CD4-positive, alpha-beta T cell treated with Interleukin-2 at 100 ng/mL for 4 hours (primary cell): ENCODE data around the gene MEGF6.

Experiments
- DNase-seq: peaks from one replicate; pipeline ENCODE4 v3.0.0-alpha.2; 2020; ENCODE audit warnings: low spot score

The MEGF6 gene

DNA sequence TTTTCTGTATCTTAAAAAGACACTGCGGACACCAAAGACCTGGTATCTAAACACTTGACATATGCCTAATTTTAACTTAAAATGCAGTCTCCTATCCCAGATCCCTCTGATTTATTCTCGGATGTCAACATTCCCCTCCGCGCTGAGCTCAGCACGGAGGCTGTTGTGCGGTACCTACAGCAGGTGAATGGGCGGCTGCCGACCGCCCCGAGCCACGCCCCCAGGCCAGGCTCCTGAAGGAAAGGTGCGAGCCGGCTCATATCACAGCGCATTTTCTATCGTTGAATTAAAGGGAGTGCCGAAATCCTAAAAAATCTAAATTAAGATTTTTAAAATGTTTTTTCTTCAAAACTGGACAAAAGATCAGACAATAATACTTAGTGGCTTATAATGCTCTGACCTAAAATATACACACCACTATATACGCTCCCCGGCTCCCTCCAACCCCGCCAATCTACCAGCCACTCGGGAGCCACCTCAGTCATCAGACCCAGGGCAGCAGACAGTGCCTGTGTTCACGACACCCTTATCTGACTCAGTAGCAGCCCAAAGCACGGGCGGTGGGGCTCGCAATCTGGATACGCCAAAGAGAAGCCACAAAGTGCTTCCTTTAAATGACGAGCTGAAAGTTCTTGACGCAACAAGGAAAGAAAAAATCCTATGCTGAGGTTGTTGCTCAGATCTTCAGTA lies 34.5 kb upstream of the MEGF6 start:
- no peak for DNase-seq

DNA sequence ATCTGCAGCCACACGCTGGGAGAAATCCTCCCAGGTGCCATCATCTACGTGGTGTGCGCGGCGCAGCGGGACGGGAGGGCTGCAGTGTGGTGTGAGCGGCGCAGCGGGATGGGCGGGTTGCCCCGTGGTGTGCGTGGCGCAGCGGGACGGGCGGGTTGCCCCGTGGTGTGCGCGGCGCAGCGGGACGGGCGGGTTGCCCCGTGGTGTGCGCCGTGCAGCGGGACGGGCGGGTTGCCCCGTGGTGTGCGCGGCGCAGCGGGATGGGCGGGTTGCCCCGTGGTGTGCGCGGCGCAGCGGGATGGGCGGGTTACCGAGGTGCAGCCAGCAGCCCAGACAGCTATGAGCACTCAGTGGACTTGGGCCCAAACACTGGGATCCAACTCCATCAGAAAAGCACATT lies 33.9 kb upstream of the MEGF6 start:
- DNase-seq = no peak

DNA sequence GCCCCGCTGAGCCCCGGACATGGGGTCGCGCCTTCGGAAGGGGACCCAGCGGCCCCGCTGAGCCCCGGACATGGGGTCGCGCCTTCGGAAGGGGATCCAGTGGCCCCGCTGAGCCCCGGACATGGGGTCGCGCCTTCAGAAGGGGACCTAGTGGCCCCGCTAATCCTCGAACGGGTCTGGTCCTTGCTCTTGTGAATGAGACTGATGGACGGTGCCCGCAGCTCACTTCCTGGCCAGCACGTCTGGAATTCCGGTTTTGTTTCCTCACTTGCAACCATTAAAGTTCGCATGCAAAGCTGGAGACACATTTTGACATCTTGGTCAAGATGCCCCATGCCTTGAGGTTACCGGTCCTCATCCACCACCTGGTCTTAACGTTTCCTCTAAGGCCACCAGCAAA lies 33.0 kb upstream of the MEGF6 start:
- no peak for DNase-seq

DNA sequence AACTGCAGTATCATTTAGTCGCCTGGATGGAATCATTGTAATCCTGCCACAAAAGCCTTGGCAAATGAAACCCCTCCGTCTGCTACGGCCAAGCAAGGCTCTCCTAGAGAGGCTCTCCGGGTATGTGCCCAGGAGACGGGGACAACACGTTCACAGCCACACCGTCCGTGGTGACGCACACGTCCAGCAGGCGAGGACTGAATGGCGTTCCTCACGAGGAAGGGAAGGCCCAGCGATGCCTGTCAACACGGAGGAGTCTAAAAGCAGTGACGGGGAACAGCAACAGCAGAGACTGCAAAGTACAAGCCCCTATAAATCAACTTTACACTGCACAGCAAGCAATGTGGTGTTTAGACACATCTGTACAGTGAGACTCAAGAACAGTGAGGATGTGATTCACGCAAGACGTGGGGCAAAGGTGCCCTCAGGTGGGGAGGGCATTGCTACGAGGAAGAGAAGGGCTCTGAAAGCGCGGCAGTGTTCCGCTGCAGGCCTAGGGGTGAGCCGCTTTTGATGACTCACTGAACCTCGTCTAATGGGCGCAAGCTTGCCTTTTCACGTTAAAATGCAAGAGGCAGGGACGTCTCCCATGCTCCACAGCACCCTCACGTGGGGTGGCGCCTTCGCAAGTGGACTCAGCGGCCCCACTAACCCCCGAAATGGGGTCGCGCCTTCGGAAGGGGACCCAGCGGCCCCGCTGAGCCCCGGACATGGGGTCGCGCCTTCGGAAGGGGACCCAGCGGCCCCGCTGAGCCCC lies 31.8 kb upstream of the MEGF6 start:
- DNase-seq = no peak

DNA sequence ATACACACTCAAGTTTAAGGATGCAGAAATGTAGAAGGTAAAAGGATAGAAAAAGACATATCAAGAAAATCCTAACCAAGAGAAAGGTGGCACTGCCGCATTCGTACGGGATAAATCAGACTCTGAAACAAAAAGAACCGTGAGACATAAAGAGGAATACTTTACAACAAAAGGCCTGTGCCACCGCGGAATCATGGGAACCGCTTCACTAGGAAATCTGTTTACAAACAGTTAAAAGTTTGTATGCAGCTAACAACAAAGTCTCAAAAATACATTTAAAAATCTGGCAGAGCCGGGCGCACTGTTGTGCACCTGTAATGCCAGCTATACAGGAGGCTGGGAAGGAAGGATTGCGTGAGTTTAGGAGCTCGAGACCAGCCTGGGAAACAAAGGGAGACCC lies 30.5 kb upstream of the MEGF6 start:
- DNase-seq = no peak

DNA sequence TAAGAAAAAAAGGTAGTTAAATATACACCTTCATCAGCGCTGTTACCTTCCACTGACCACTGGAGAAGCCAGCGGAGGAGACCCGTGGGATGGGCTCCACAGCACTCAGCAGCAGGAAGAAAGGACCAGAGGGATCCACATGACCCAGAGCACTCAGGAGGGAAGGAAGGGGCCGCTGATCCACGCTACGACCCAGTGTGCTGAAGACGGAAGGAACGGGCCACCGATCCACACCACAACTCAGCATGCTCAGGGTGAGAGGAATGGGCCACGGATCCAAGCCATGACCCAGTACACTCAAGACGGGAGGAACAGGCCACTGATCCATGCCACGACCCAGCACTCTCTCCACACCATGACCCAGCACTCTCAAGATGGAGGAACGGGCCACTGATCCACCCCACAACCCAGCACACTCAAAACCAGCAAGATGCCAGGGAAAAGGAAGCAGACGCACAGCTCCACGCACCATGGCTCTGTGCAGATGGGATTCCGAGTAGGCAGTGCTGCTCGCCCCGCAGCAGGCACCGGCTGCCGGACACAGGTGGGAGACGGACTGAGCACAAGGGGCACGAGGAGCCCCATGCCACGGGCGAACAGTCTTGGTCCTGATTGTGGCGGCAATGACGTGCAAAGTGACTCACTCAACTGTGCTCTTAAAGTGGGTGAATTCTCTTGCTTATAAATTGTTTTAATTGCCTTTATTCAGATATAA lies 29.9 kb upstream of the MEGF6 start:
- DNase-seq = no peak

DNA sequence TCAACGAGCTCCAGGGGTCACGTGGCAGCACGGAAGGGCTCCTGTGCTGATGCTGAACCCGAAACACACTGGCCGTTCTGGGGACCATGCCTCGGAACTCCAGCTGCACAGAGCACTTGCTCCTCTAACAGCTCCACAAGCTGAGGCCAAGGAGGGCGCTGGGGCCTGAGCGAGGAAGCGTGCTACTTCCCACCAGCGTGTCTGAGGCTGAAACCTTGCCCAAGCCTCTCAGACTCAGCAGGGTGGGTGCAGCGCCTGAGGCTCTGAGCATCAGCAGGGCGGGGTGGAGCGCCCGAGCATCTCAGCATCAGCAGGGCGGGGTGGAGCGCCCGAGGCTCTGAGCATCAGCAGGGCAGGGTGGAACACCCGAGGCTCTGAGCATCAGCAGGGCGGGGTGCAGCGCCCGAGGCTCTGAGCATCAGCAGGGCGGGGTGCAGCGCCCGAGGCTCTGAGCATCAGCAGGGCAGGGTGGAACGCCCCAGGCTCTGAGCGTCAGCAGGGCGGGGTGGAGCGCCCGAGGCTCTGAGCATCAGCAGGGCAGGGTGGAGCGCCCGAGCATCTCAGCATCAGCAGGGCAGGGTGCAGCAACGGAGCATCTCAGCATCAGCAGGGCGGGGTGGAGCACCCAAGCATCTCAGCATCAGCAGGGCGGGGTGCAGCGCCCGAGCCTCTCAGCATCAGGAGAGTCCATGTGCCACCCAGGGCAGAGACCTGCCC lies 29.0 kb upstream of the MEGF6 start:
- DNase-seq = no peak

DNA sequence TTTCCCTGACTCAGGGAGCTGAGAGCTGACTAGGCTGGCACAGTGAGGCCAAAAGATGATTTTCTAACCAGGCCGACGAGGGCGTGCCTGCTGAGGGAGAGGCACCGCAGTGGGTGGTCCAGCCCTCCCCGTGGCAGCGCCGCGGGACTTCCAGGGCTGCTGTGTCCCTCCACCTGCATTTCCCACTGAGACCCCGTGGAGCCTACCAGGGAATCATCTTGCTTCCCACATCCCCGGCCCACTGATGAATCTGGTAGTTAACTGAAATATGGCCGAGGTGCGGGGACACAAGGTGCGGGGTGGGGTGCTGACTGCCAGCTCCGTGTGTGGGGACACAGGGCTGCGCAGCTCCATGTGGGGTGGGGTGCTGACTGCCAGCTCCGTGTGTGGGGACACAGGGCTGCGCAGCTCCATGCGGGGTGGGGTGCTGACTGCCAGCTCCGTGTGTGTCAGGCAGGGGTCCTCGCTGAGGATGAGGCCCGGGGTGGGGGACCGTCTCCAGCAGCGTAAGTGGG lies 28.1 kb upstream of the MEGF6 start:
- no peak for DNase-seq

DNA sequence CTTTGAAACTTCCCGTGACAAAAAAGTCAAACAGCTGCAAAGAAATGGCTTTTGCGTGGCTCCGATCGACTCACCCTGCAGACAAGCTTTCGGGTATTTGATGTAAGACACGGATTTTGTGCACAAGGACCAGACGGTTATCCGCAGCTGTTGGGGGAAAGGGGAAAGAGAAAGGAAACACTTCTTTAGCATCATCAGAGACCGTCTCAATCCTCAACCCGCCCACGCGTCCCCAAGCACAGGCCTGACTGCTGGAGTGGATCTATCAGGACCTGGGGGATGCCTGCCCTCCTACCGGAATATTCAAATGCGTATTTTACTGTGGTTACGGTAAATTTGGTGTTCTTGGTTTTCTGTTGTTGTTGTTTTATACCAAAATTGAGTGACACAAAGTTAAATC lies 27.4 kb upstream of the MEGF6 start:
- DNase-seq = no peak

DNA sequence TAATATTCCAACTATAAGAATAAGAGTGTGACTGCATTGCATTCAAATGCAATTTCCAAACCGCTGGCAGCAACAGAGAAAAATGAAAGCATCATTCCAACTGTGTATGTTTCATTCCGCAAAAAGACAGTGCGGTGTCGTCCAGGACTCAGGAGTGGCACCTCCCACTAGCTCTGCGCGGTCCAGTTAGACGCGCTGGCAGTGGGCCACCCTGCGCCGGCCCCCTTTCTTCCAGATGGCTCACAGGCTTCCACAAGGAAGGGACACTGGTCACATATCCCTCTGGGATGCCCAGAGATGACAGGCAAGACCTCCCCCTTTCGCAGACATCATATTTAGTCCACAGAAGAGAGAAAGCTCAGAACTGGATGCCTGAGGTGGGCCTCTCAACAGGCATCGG lies 26.7 kb upstream of the MEGF6 start:
- no peak for DNase-seq

DNA sequence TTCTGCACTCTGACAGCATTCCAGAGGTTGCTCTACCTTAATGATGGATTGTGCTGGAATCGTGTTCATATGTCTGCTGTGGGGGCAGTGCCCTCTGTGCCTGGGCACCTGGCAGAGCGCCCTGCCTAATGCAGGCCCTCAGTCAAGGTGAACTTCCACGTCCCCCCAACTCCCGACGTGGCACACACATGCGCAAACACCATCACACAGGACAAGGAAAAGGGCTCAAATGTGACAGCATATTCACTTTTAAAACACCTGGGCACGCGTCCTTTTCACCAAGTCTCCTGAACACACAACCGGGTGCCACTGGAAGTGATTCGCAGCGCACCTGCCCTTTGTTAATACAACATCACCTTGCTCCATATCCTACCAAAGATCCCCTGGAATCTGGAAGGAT lies 25.2 kb upstream of the MEGF6 start:
- no peak for DNase-seq

DNA sequence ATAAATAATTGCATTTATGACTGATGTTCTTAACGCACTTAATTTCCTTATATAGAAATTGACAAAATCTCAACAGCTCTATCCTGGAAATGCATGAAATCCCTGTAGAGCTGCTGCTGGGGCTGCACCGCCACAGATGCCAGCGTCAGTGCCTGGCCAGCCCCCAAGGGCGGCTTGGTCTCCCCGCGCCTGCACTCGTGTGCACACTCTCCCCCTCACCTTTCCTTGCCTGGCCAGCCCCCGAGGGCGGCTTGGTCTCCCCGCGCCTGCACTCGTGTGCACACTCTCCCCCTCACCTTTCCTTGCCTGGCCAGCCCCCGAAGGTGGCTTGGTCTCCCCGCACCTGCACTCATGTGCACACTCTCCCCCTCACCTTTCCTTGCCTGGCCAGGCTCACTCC lies 24.8 kb upstream of the MEGF6 start:
- no peak for DNase-seq

DNA sequence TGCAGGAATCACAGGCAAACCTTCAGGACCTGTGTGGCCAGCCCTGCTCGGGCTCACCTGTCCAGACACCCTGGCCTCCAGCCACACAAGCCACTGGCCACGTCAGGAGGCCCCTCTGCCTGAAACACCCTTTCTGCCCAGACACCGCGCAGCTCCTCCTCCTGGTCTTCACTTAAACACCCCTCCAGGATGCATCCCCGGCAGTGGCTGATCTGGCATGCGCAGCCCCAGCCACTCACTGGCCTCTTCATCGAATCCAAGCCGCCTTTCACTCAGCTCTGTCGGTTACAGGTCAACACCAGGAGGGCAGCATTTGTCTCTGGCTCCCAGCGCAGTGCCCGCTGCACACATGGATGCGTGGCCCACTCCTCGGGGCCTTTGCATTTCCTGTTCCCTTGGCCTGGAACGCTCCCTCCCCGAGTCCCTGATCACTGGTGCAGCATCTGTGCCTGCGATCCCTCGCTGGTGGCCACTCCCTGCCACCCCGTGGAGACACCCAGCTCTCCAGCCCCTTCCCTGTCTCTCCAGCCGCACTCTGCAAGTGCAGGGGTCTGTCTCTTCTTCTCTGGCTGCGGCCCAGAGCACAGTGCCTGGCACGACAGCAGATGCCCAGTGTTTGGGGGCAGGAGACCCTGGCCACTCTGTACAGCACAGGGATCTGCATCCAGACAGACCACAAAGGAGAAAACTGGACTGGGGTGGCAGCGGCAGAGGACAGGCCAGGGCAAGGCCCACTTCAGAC lies 22.9 kb upstream of the MEGF6 start:
- DNase-seq = no peak

DNA sequence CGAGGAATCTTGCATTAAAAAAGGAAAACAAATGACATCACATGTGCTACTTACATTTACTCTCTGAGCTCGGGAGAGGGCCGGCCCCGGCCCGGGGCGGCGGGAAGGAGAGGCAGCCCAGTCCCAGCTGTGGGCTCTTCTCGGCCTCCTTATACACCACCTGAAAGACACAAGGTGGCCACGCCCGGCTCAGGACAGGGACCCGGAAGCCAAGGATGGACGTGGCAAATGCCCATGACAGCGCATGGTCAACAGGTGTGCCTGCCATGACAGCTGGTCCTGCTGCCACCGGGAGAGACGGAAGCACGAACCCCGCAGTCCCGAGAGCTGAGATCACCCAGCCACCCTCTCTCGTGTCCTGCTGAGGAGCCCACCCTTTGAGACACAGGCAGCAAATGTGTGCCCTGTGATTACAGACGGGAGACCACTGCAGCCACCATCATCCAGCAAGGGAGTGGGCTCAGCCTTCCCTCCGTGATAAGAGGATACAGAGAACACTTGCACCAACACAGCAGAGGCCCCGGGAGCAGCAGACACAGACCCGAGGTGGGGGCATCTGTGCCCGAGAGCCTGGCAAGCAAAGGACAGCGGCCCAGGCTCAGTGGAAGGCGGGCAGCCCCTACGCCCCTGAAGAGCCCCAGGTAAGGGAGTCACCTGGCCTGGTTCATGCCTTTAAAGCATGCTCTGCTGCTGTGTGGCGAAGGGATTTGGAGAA lies 22.2 kb upstream of the MEGF6 start:
- DNase-seq = no peak

DNA sequence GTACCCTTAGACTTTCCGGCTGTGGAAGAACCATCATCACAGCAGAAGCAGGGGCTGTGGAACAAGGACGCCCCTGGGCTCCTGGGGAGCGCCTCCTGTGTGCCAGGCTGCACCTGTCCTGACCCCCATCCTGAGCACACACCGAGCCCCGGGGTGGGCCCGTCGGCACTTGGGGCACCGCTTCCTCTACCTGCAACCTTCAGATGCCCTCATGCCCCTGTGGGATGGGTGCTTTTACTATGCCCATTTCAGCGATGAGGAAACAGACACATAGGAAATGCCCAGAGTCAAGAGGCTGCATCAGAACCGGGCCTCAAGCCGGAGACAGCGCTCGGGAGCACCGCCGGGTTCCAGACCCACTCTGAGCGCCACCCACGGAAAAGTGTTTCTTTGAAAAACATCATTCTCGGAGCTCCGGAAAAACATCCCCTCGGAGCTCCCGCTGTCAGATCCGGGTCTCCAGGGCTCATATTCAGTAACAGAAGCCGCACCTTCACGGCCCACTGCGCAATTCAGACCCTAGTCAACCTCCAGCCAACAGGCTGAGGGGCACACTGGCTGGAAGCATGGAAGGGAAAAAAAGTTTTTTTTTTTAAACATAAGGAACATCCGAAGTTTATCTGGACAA lies 21.5 kb upstream of the MEGF6 start:
- no peak for DNase-seq

DNA sequence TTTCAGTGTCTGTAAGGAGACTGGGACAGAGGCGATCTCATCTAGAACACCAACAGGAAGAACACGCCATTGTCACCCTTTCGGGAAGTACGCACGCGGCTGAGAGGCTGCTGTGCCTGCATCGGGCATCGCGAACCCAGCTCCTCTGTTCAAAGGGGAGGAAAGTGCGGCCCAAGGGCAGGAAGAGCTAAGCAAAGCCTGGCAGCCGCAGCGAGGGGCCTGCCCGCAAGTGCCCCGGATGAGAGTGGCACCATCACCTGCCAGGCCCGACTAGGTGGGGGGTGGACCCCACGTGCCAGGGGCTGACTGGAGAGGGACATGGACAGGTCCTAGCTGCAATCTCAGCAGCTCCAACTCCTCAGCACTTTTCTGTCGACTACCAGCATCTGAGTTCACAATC lies 21.0 kb upstream of the MEGF6 start:
- DNase-seq = no peak

DNA sequence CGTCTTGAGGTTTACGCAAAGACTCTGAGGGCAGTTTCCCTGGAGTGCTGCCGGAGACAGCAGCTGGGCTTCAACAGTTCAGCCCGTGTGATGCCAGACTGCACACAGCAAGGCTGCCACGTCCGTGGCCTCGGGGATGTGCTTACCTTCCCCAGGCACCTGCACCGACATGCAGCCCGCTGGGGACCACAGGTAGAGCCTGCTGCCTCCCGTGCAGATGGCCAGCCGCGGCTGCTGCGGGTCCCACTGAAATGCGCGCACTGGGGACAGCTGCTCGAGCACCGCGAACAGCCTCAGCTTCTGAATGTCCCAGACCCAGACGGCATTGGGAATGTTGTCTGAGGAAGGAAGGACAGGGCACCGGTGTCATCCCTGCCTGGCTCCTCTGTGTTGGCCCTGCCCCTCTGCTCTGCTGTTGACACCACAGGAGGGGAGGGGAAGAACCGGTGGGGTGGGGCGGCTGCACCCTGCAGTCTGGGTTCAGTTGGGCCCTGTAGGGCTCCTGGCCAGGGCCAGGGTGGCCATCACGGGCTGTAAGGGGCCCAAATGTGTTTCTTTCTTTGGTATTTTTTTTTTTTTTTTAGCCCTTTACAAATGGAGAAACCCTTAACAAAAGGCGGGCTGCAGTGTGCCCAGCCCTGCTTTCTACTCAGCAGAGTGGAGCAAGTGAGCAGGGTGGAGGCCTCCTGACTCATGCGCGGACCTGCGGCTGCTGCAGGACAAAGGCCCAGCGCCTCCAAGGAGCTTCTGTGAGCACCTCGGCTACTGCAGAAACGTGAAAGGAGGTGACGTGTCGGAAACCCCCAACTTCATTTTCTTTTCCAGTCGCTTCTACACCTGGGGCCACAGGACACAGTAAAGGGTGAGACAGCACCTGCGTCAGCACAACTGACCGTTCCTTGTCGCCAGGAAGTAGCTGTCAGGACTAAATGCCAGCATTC lies 20.3 kb upstream of the MEGF6 start:
- DNase-seq = no peak

DNA sequence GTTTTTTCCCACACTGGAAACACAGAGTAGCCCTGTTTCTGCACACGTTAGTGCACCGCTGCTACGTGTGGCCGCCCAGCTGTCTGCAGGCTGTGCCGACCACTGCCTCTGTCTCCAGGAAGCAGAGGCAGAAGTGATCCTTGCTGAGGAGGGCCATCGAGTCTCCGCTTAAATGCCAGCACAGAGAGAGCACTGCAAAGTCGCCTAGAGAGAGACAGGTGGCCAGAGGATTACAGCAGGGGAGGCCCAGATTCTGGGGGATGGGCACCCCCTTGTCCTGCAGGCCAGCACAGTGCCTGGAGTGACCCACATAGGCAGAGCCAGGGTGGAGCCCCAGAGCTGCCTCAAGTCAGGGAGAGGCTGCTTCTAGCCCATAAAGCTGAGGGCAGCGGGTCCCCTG lies 19.6 kb upstream of the MEGF6 start:
- DNase-seq = no peak

DNA sequence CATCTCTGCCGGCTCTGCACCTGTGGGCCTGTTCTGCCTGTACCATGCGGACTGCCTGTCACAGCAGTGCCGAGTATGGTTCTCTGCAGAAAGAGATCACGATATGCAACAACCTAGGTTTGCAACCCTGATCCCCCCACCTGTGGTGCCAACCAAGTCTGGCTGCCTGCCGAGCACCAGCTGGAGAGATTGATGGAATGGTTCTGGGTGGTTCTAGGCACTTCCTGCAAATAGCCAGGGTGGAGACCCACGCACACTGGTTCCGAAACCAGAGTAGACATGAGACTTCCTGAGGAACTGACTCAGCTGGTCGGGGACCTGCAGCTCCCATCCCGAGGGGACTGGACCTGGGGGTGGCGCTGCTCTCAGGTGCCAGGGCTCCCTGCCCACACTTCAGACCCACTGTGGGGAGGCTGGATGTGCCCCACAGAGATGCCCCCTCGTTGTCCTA lies 18.9 kb upstream of the MEGF6 start:
- no peak for DNase-seq
